ENCODE data around the gene TAF4B. TPM values are rescaled to one million over a fixed set of nuclear protein-coding genes. Genes with fewer than 3 reads are reported as not detected.

Gene TAF4B
- total and polyA plus RNA-seq, 2 experiments from 2014 or later: 1.4 TPM; not detected in 1

DNA sequence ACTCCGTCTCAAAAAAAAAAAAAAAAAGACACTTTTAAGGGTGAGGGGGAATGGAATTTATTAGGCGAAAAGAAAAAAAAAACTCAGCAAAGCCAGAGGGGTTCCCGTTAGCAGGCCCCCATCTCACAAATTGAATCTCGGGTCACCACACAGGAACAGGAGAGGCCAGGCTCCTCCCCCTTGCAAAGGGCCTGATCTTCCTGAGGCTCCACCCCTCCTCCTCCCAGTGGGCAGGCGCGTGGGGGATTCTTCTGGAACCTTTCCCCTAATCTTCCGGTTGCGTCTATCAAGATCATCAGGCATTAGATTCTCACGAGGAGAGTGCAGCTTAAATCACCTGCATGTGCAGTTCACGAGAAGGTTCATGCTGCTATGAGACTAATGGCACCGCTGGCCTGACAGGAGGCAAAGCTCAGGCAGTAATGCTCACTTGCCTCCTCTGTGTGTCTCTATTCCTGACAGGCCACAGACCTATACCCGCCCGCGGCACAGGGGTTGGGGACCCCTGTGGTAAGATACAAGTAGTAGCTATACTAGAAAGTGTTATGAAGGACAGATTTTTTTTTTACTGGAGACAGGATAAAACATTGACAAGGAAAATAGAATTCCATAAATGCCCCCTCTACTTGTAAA is 45.8 kb downstream of the TAF4B start:
- Histone ChIP-seq H2AFZ (no peak overlapping the region), H3K9me2 (replicated peaks; ENCODE audit: insufficient read depth) (no peaks in the 10 kb centered on the region), H3K79me2 (no peaks in the 10 kb centered on the region), H3K4me3 (no peak overlapping the region), H4K20me1 (ENCODE audit: insufficient read depth, poor library complexity, severe bottlenecking) (no peaks in the 10 kb centered on the region), H3K27me3 (no peaks in the 10 kb centered on the region), H3K36me3 (replicated peaks; ENCODE audit: insufficient read depth, low read depth) (no peaks in the 10 kb centered on the region), H3K27ac (no peak overlapping the region), H3K9me3 (ENCODE audit: low read depth) (no peaks in the 10 kb centered on the region), H3K4me1 (ENCODE audit: insufficient read depth) (no peaks in the 10 kb centered on the region), H3K4me2 (no peak overlapping the region)
- WGBS (ENCODE audit: low lambda C conversion rate, missing lambda C conversion rate): 95% methylated on average over 14 of the region's 14 CpGs
- TF ChIP-seq EZH2 (IDR thresholded peaks at IDR 0.05; ENCODE audit: borderline replicate concordance) (no peak), EZH2phosphoT487 (IDR thresholded peaks at IDR 0.05; ENCODE audit: low read depth, severe bottlenecking, unreplicated experiment) (no peak)
- TF ChIP-seq, protein P1, sequence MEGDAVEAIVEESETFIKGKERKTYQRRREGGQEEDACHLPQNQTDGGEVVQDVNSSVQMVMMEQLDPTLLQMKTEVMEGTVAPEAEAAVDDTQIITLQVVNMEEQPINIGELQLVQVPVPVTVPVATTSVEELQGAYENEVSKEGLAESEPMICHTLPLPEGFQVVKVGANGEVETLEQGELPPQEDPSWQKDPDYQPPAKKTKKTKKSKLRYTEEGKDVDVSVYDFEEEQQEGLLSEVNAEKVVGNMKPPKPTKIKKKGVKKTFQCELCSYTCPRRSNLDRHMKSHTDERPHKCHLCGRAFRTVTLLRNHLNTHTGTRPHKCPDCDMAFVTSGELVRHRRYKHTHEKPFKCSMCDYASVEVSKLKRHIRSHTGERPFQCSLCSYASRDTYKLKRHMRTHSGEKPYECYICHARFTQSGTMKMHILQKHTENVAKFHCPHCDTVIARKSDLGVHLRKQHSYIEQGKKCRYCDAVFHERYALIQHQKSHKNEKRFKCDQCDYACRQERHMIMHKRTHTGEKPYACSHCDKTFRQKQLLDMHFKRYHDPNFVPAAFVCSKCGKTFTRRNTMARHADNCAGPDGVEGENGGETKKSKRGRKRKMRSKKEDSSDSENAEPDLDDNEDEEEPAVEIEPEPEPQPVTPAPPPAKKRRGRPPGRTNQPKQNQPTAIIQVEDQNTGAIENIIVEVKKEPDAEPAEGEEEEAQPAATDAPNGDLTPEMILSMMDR (IDR thresholded peaks at IDR 0.05; ENCODE audit: poor library complexity): no peak
- DNase-seq (ENCODE audit: low spot score): no peak

DNA sequence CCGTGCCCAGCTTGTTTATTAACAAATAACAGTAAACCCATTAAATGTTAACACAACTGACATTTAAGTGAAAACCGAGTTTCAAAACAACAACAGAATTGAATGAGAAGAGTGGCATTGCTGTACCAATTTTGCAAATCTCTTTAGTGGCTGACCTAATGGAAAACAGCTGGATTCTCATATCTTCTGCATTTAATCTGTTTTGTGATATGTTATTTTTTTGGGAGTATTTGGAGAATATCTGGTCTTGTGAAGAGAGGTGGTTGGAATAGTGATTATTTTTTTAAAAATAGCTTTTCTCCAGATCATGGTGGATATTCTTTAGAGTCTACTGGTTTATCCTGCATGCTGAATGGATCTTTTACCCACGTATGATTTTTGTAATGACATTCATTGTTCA is 51.1 kb downstream of the TAF4B start:
- H4K20me1 ChIP-seq (ENCODE audit: insufficient read depth, poor library complexity, severe bottlenecking): no peaks in the 10 kb centered on the region
- no peak for DNase-seq (ENCODE audit: low spot score)

DNA sequence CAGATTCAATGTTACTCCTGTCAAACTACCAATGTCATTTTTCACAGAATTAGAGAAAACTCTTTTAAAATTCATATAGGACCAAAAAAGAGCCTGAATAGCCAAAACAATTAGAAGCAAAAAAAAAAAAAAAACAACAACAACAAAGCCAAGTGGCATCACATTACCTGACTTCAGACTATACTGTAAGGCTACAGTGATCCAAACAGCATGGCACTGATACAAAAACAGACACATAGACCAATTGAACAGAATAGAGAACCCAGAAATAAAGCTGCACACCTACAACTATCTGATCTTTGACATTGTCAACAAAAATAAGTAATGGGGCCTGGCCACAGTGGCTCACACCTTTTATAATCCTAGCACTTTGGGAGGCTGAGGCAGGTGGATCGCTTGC is 53.2 kb downstream of the TAF4B start:
- TF ChIP-seq, protein P1 (IDR thresholded peaks at IDR 0.05; ENCODE audit: poor library complexity): no peak
- TF ChIP-seq EZH2 (IDR thresholded peaks at IDR 0.05; ENCODE audit: borderline replicate concordance): no peak
- TF ChIP-seq EZH2phosphoT487 (IDR thresholded peaks at IDR 0.05; ENCODE audit: low read depth, severe bottlenecking, unreplicated experiment): no peak
- no peak overlapping the region for H3K4me3 ChIP-seq
- H3K9me3 ChIP-seq (ENCODE audit: low read depth): no peaks in the 10 kb centered on the region
- WGBS (ENCODE audit: low lambda C conversion rate, missing lambda C conversion rate): 87% methylated on average over 1 of the region's 1 CpG
- no peaks in the 10 kb centered on the region for H3K9me2 ChIP-seq (replicated peaks; ENCODE audit: insufficient read depth)
- no peak overlapping the region for H3K27ac ChIP-seq
- no peaks in the 10 kb centered on the region for H3K36me3 ChIP-seq (replicated peaks; ENCODE audit: insufficient read depth, low read depth)
- H2AFZ ChIP-seq: no peak overlapping the region
- H3K27me3 ChIP-seq: no peaks in the 10 kb centered on the region
- DNase-seq (ENCODE audit: low spot score): no peak
- H3K79me2 ChIP-seq: no peaks in the 10 kb centered on the region
- H3K4me2 ChIP-seq: no peak overlapping the region
- no peaks in the 10 kb centered on the region for H3K4me1 ChIP-seq (ENCODE audit: insufficient read depth)
- no peaks in the 10 kb centered on the region for H4K20me1 ChIP-seq (ENCODE audit: insufficient read depth, poor library complexity, severe bottlenecking)

More for the DNA sequence above, 51.1 kb downstream of the TAF4B start:
- H2AFZ ChIP-seq: no peak overlapping the region
- H3K9me3 ChIP-seq (ENCODE audit: low read depth): no peaks in the 10 kb centered on the region
- no peak overlapping the region for H3K4me2 ChIP-seq
- no peaks in the 10 kb centered on the region for H3K9me2 ChIP-seq (replicated peaks; ENCODE audit: insufficient read depth)
- H3K4me3 ChIP-seq: no peak overlapping the region
- no peaks in the 10 kb centered on the region for H3K4me1 ChIP-seq (ENCODE audit: insufficient read depth)
- no peaks in the 10 kb centered on the region for H3K79me2 ChIP-seq
- no peaks in the 10 kb centered on the region for H3K36me3 ChIP-seq (replicated peaks; ENCODE audit: insufficient read depth, low read depth)
- TF ChIP-seq, protein P1 (IDR thresholded peaks at IDR 0.05; ENCODE audit: poor library complexity): no peak
- TF ChIP-seq EZH2 (IDR thresholded peaks at IDR 0.05; ENCODE audit: borderline replicate concordance): no peak
- TF ChIP-seq EZH2phosphoT487 (IDR thresholded peaks at IDR 0.05; ENCODE audit: low read depth, severe bottlenecking, unreplicated experiment): no peak
- H3K27me3 ChIP-seq: no peaks in the 10 kb centered on the region
- H3K27ac ChIP-seq: no peak overlapping the region
- 66% methylated on average over 3 of the region's 3 CpGs for WGBS (ENCODE audit: low lambda C conversion rate, missing lambda C conversion rate)
